SU-DHL-6 (cell line): ENCODE measurements around the gene CPLANE1.
"Not testable (repeated sequence)": the region's sequence is repeated elsewhere in the genome, so short reads cannot be mapped to it uniquely, and the experiment has no call there.

Experiments
- H2AFZ ChIP-seq: fragments of 200-600 bp; sonication (generic); 2 replicates; pipeline ENCODE4 v1.6.1; 2014; ENCODE audit warnings: low read depth, mild to moderate bottlenecking, moderate library complexity, mixed read lengths, antibody characterized with exemption, low read length; ENCODE audit not compliant: severe bottlenecking
- H3F3A ChIP-seq: fragments of 200-600 bp; shearing (Covaris generic); 2 replicates; pipeline ENCODE4 v1.6.0; 2016; ENCODE audit warnings: antibody characterized with exemption, mild to moderate bottlenecking; ENCODE audit not compliant: insufficient read depth
- H3K27ac ChIP-seq: fragments of 200-600 bp; sonication (generic); 2 replicates; pipeline ENCODE4 v1.5.1; 2016; ENCODE audit warnings: low read depth, mild to moderate bottlenecking, low read length, moderate library complexity, mixed read lengths
- H3K27me3 ChIP-seq: fragments of 200-600 bp; sonication (generic), shearing (Covaris generic); 2 replicates; pipeline ENCODE4 v1.6.0; 2014; ENCODE audit warnings: mild to moderate bottlenecking, low read length
- H3K36me3 ChIP-seq: fragments of 200-600 bp; sonication (generic); 2 replicates; pipeline ENCODE4 v1.6.1; 2014; ENCODE audit warnings: mild to moderate bottlenecking, low read length, mixed read lengths
- H3K4me2 ChIP-seq: fragments of 300-600, 200-600 bp; shearing (Covaris generic), sonication (generic); 2 replicates; pipeline ENCODE4 v1.6.0; 2014; ENCODE audit warnings: low read length, low read depth, mild to moderate bottlenecking; ENCODE audit not compliant: poor library complexity, severe bottlenecking
- H3K4me3 ChIP-seq: fragments of 200-600 bp; sonication (generic); 2 replicates; pipeline ENCODE4 v1.5.1; 2014; ENCODE audit warnings: antibody characterized with exemption, low read length, mild to moderate bottlenecking, mixed read lengths; ENCODE audit not compliant: insufficient read depth, poor library complexity, severe bottlenecking
- H3K79me2 ChIP-seq: fragments of 200-600 bp; sonication (generic); 2 replicates; pipeline ENCODE4 v1.6.1; 2014; ENCODE audit warnings: mild to moderate bottlenecking, low read length, moderate library complexity; ENCODE audit not compliant: insufficient read depth
- H3K9ac ChIP-seq: fragments of 200-600 bp; sonication (generic); 2 replicates; pipeline ENCODE4 v1.7.0; 2014; ENCODE audit warnings: mild to moderate bottlenecking, low read length
- H3K9me2 ChIP-seq: fragments of 200-600 bp; sonication (generic); replicated peaks from 2 replicates; pipeline ENCODE4 v1.6.1; 2014; ENCODE audit warnings: low read length; ENCODE audit not compliant: insufficient read depth
- H3K9me3 ChIP-seq: fragments of 200-600 bp; sonication (generic); 2 replicates; pipeline ENCODE4 v1.6.1; 2014; ENCODE audit warnings: low read length, mixed read lengths; ENCODE audit not compliant: insufficient read depth
- H4K20me1 ChIP-seq: fragments of 200-600 bp; sonication (generic); 2 replicates; pipeline ENCODE4 v1.6.1; 2014; ENCODE audit warnings: low read depth, mild to moderate bottlenecking, antibody characterized with exemption, low read length, moderate library complexity, mixed read lengths
- EZH2phosphoT487 ChIP-seq: fragments of 200-600 bp; sonication (generic), shearing (Covaris generic); conservative IDR thresholded peaks from 2 replicates; pipeline ENCODE4 v1.6.1; 2018; ENCODE audit warnings: mild to moderate bottlenecking, antibody characterized with exemption, low read length, moderate library complexity, mixed read lengths
- TF ChIP-seq, protein P1 (sequence below): fragments of 200-600 bp; sonication (generic); IDR thresholded peaks from one replicate; pipeline ENCODE4 v1.5.1; 2017; ENCODE audit warnings: antibody characterized with exemption, mild to moderate bottlenecking, low read length, moderate library complexity; ENCODE audit not compliant: insufficient read depth, poor library complexity, severe bottlenecking

CPLANE1 gene

DNA sequence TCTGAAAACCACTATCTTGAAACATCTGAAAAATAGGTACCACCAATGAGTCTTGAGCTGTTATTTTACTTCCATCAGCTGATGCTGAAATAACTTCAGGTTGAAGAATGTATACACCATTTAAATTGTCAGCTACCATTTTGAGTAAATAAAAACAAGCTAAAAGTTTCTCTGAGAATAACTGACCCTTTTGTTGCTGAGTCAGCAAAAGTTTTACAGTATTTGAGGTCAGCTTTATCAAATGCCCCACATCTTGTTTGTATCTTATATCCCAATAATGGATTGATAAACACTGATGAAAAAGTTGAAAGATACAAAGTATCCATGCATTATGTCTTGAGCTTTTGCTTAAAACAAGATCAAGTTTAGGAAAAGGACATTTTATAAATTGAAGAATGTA lies 22.8 kb downstream of the CPLANE1 start:
- H2AFZ ChIP-seq, result no peak overlapping the region
- H3K27me3 ChIP-seq, result no peaks in the 10 kb centered on the region
- H3K4me2 ChIP-seq, result no peak overlapping the region
- no peaks in the 10 kb centered on the region for H3K9me2 ChIP-seq
- no peaks in the 10 kb centered on the region for H3K79me2 ChIP-seq
- H3F3A ChIP-seq, result no peaks in the 10 kb centered on the region
- H3K36me3 ChIP-seq, result no peaks in the 10 kb centered on the region
- H3K27ac ChIP-seq, result no peak overlapping the region
- no peak overlapping the region for H3K4me3 ChIP-seq
- H3K9me3 ChIP-seq, result no peaks in the 10 kb centered on the region
- TF ChIP-seq, protein P1, sequence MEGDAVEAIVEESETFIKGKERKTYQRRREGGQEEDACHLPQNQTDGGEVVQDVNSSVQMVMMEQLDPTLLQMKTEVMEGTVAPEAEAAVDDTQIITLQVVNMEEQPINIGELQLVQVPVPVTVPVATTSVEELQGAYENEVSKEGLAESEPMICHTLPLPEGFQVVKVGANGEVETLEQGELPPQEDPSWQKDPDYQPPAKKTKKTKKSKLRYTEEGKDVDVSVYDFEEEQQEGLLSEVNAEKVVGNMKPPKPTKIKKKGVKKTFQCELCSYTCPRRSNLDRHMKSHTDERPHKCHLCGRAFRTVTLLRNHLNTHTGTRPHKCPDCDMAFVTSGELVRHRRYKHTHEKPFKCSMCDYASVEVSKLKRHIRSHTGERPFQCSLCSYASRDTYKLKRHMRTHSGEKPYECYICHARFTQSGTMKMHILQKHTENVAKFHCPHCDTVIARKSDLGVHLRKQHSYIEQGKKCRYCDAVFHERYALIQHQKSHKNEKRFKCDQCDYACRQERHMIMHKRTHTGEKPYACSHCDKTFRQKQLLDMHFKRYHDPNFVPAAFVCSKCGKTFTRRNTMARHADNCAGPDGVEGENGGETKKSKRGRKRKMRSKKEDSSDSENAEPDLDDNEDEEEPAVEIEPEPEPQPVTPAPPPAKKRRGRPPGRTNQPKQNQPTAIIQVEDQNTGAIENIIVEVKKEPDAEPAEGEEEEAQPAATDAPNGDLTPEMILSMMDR, result no peak
- TF ChIP-seq EZH2phosphoT487, result no peak
- no peak overlapping the region for H3K9ac ChIP-seq
- no peaks in the 10 kb centered on the region for H4K20me1 ChIP-seq

- Histone ChIP-seq H4K20me1 (no peaks in the 10 kb centered on the region), H3K4me3 (no peak overlapping the region), H3K27me3 (no peaks in the 10 kb centered on the region), H3K27ac (no peak overlapping the region), H3K9me2 (no peaks in the 10 kb centered on the region), H3K9ac (no peak overlapping the region), H3F3A (no peaks in the 10 kb centered on the region), H3K9me3 (no peaks in the 10 kb centered on the region), H2AFZ (no peak overlapping the region), H3K4me2 (no peak overlapping the region), H3K36me3 (no peaks in the 10 kb centered on the region), H3K79me2 (no peaks in the 10 kb centered on the region)
- TF ChIP-seq, protein P1, result no peak
- TF ChIP-seq EZH2phosphoT487, result no peak
Measured at GRCh38 chr5:37222181-37222580, 27.0 kb downstream of the CPLANE1 start.

DNA sequence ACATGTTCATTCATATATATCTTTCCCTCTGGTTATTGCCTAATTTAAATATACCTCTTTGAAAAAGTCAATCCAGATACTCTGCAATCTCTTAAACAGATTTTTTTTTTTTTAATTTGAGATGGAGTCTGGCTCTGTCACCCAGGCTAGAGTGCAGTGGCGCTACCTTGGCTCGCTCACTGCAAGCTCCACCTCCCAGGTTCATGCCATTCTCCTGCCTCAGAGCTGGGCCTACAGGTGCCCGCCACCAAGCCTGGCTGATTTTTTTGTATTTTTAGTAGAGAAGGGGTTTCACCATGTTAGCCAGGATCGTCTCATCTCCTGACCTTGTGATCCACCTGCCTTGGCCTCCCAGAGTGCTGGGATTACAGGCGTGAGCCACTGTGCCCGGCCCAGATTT lies 28.8 kb downstream of the CPLANE1 start:
- not testable (repeated sequence) for H3K9ac ChIP-seq, H3K9me3 ChIP-seq, H4K20me1 ChIP-seq, H3K27ac ChIP-seq, H3K9me2 ChIP-seq, H3K4me3 ChIP-seq, H2AFZ ChIP-seq, H3K79me2 ChIP-seq, H3K27me3 ChIP-seq, H3K4me2 ChIP-seq, H3F3A ChIP-seq, H3K36me3 ChIP-seq

DNA sequence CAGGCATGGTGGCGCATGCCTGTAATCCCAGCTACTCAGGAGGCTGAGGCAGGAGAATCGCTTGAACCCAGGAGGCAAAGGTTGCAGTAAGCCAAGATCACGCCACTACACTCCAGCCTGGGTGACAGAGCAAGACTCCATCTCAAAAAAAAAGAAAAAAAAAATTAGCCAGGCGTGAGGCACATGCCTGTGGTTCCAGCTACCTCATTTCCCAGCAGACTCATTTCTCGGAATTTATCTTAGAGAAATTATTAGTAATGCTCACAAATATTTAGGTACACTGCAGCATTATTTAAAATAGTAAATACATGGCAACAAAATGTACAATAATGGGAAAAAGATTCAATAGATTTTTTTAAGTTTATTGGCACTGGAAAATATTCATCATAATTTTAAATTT lies 29.8 kb downstream of the CPLANE1 start:
- H3K27me3 ChIP-seq, H3F3A ChIP-seq, H3K36me3 ChIP-seq, H4K20me1 ChIP-seq, H3K9ac ChIP-seq, H3K9me3 ChIP-seq, H3K79me2 ChIP-seq, H3K9me2 ChIP-seq, H3K4me2 ChIP-seq, H2AFZ ChIP-seq, H3K27ac ChIP-seq, H3K4me3 ChIP-seq: not testable (repeated sequence)
